Fibroblast of the aortic adventitia (primary cell): ENCODE data around the gene PCSK9. TPM values are rescaled to one million over a fixed set of nuclear protein-coding genes. Genes with fewer than 3 reads are reported as not detected.

ENCODE experiments used
- DNase-seq: peaks from one replicate; pipeline ENCODE4 v3.0.0-alpha.2; 2010; ENCODE audit warnings: low read depth
- H3K4me3 ChIP-seq: 2 replicates; pipeline ENCODE4 v1.5.1; 2011; ENCODE audit warnings: low read depth, mild to moderate bottlenecking, control low read depth, low read length, moderate library complexity
- CTCF ChIP-seq: IDR thresholded peaks from 2 replicates; pipeline ENCODE4 v1.5.1; 2011; ENCODE audit warnings: mild to moderate bottlenecking, low read length, control low read depth, inconsistent platforms; ENCODE audit not compliant: insufficient read depth
- total RNA-seq: library from RNA; depleted of rRNA; stranded (reverse); fragments of >200 nt; gene quantifications from 2 replicates; pipeline ENCODE4 v1.2.3, GENCODE V29; 2012; ENCODE audit warnings: low replicate concordance

PCSK9 gene
- 1.1 and 2.5 TPM in 2 replicates for total RNA-seq

GRCh38 chr1:55039342-55040082 is at the start of gene PCSK9:
PCSK9 (plus strand) TSS chr1:55039548; CDS start chr1:55039838, 290 bp downstream.
- TF ChIP-seq CTCF = no peak
- peak within 1 kb of the TSS; percentile 52 for H3K4me3 ChIP-seq
- DNase-seq = peak; percentile 22

- DNase-seq = peak; percentile 35
- TF ChIP-seq CTCF = no peak
- no peak overlapping the region for H3K4me3 ChIP-seq
These were observed 49.2 kb upstream of the PCSK9 start for GRCh38 chr1:54989968-54990810.

- no peak overlapping the region for H3K4me3 ChIP-seq
- TF ChIP-seq CTCF = no peak
- no peak for DNase-seq
These were observed 48.4 kb upstream of the PCSK9 start for GRCh38 chr1:54990916-54991315.

- no peak for TF ChIP-seq CTCF
- DNase-seq = no peak
- no peak overlapping the region for H3K4me3 ChIP-seq
These were observed 47.4 kb upstream of the PCSK9 start for GRCh38 chr1:54991939-54992338.

GRCh38 chr1:54993140-54993539 is 46.2 kb upstream of the PCSK9 start:
- no peak for TF ChIP-seq CTCF
- no peak for DNase-seq
- no peak overlapping the region for H3K4me3 ChIP-seq

GRCh38 chr1:54994355-54994990 is 44.9 kb upstream of the PCSK9 start:
- DNase-seq = no peak
- TF ChIP-seq CTCF = no peak
- no peak overlapping the region for H3K4me3 ChIP-seq
